Measurements from ENCODE around the gene SEMA5A.
A peak's percentile ranks its signal among the peaks of the same experiment; 100 is the strongest.

SEMA5A gene

DNA sequence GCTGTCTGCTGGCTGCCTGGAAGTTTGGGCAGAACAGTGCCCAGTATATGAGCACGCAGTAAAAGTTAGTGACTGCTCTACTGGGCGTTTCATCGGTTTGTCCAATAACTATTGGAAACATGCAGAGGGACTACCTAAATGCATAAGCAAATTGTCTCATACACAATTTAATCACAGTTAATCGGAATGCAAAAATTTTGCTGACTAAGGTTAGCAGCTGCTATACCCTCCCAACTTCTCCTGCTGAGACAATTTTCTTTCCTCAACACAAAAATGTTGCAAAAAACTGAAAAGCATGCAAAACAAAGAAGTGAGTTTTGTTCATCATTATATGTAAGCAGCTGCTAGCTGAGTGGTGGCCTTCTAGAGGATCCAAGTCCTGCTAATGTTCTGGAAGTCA lies 327.5 kb downstream of the SEMA5A start:
- DNase-seq (ENCODE audit: low read depth in 2 of 2): no peak

DNA sequence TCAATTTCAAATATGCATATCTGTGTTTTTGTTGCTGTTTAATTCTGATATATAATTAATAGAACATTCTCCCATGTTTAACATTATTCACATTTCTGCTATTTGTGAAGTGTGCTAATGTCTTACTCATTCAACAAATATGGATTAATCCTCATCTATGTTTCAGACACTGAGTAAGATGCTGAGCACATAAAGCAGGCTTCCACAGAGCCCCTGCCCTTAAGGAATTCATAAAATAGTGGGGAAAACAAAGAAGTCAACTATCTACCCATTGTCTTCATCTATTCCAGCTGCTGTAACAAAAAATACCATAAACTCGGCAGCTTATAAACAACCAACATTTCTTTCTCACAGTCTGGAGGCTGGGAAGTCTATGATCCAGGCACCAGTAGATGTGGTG lies 333.3 kb downstream of the SEMA5A start:
- DNase-seq (ENCODE audit: low read depth in 2 of 2): no peak

DNA sequence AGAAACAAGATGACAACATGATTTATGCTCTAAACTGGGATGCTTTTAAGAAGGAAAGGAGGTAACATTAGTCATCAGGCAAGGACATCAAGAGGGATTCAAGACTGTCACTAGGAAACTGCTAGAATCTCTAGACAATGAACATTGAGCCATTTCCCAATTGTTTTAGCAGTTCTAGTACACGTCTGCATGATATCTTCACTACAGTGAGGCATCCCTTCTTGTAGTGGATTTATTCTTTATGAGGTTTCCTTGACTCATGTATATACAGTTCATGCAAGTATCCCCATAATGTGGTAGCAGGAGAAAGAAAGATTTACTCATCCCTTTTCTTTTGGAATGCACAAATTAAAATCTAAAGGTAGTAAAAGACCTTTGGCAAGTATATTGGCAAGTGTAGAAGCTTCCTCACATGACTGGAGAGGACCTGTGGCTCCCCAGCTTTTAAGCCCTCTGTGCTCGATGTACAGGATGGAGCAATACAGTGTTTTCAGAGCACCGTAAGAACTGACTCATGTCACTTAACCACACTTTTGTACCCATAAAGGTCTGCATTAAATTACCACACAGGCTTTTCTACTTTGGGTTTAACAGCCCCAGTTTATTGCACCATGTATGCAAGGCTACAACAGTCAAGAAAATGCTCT lies 335.9 kb downstream of the SEMA5A start:
- DNase-seq (ENCODE audit: low read depth in 2 of 2): peak in 1 of 2 experiments; percentile 34

DNA sequence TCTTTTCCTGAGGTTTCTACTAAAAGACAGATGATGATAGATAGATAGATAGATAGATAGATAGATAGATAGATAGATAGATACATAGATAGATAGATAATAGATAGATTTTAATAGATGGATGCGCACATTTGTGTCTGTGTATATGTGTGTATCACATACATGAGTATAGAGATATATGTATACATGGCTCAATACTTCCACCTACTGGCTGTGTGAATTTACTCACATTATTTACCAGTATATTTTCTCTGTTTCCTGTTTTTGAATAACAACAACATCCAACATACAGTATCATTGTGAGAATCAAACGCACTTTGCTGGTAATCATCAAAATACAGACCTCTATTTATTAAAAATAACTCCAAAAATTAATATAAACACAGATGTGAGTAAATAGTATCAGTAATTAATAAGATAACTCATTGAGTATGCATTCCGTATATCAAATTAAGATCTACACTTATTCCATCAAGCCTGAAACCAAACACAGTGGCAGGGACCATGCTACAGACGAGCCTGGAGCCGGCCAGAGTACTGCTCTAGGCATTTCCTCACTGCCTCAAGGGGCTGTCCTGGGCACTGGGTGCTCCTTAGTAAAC lies 338.0 kb downstream of the SEMA5A start:
- peak in 1 of 2 experiments; percentile 28 for DNase-seq (ENCODE audit: low read depth in 2 of 2)

DNA sequence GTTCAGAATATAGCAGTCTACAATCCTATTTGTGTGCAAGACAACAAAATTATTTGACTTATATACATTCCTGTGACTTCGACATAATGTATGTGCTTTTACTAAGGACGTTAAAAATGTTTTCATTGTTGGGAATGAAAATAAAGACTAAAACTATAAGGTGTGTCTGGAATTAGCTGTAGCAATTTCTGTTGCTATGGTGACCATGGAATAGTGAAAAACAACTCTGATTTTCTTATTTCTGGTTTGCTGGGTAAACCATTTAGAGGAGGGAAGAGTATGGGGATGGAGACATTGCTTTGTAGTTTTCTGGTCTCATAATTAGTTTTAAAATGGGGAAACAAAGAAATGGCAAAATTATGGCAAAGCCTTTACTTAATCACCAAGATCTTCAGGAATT lies 343.2 kb downstream of the SEMA5A start:
- no peak for DNase-seq (ENCODE audit: low read depth in 2 of 2)

DNA sequence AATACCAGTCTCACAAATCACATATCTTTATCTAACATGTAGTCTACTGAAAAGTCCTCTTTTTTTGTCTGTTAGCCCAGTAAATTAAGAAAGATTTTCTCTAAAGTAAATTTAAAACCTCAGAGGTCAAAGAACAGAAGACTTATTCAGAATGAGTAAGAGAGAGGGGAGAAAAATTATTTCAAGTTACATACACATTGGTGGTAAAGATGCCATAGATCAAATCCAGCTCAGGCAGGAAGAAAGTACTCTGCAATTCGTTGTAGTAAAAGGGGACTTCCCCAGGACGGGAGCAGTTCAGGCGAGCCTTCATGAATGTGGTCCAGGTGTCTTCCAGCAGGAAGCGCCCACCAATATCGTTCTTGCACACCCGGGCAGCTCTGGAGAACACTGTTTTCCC lies 344.1 kb downstream of the SEMA5A start:
- DNase-seq (ENCODE audit: low read depth in 2 of 2): no peak

DNA sequence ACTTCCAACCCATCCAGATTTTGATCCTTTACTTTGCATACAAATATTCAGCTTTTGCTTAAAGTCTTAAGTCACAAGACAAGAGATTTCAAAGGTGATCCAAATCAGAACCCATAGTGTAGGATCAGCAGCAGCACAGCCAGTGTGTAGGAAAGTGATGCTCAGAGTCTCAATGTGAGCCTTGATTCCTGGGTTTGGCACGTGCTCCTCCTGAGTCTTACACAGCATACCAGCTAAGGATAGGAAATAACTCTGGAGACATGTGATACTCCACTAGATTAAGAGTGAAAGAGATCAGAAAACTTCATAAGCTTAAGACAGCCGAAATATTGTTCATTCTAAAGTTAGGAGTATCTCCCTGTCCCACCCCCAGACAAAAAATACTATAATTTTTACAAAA lies 344.9 kb downstream of the SEMA5A start:
- DNase-seq (ENCODE audit: low read depth in 2 of 2): no peak

DNA sequence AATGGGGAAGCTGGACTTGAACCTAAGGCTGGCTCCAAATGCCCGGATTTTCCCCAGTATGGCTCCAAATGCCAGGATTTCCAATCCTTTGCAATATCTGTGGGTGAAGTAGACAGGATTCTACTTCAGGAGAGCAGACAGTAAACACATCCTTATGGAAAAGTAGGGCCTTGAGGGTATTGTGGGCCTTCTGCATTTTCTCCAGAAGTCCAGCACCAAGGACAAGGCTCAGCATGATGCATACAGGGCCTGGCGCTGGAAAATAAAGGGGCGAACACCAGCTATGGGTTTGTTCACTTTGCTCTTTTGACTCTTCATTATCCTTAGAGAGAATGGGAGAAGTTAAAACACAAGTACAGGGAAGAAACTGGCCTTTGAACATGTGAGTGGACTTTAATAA lies 347.5 kb downstream of the SEMA5A start:
- DNase-seq (ENCODE audit: low read depth in 2 of 2): peak in 1 of 2 experiments; percentile 9

DNA sequence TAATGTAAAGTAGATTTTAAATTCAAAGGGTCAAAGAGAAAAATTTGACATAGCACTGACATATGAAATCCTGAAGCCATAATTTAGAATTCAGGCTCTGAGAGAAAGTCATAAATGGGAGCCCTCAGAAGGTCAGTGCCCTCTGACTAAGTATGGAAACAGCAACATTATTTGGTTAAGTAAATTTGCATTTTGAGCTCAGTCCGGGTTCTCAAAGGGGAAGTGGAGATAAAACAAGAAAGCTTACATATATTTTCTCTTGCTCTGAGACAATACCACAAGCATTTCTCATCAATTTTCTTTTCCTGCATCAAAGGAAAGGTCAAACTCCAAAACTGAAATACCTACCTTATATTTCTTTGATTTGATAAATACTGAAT lies 348.0 kb downstream of the SEMA5A start:
- no peak for DNase-seq (ENCODE audit: low read depth in 2 of 2)

DNA sequence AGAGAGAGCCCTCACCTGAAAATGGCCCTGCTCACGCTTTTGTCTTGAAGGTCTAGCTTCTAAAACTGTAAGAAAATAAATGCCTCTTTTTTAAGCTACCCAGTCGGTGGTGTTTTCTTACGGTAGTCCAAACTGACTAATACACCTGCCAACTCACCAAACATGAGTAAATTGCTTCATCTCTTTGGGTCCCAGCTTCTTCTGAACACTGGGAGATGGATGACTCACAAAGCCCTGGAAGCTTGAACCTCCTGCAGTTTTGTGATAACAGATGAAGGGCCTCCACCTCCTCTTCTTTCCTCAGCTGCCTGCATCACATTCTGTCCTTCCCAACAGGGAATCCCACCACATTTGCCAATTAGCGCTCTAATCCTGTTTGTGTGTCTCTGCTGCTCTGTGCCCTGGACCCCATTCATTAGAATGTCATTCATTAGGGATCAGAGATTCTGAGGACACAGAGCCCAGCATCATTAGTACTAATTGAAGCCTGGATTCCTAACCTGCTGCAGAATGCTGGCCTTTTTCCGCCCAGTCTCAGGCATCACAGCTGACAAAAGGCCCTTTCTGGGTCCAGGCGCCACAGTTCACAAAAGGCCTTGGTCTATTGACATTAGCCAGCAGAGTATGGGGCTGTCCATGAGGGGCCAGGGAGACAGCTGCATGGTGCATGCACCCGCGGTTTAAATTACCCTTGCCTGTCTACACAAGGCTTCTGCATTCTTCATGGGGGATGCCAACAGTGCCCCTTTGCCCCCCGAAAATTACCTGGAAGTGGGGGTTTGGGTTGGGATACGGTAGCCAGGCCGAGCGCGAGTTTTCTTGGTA lies 349.3 kb downstream of the SEMA5A start:
- DNase-seq (ENCODE audit: low read depth in 2 of 2): peak in 1 of 2 experiments; percentile 7

DNA sequence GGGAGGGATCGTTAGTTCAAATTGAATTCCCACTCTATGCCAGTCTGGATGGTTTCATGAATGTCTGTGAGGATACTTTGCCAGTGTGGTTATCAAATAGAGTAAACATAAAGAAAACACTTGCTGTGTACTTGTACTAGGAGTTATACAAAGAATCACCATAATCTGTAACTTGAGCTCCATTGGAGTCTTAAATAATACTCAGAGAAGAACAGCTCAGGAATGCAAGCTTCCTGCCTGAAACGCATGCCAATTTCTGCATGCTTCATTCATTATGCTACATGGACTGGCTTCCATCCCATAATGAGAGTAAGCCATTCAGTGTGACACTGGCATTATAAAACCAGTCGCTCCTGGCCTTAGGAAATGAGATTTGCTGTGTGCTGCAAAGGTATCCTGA lies 351.4 kb downstream of the SEMA5A start:
- DNase-seq (ENCODE audit: low read depth in 2 of 2): peak; percentile 44 to 46

DNA sequence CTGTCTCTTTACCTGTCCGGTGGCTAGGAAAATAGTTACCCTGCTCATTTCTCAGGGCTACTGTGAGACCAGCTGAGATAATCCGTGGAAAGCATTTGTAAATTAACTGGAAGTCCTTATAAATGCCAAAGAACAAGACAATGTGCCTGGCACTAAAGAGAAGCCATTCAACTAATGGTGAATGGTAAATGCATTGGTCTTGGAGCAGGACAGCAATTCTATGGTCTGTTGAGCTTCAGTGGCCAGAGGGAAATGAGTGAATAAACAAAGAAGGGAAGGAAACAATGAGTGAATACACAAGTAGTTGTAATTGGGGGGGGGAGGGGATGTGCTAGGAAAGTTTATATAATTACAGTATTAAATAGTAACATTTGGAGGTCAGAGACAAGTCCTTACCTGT lies 353.6 kb downstream of the SEMA5A start:
- DNase-seq (ENCODE audit: low read depth in 2 of 2): no peak

DNA sequence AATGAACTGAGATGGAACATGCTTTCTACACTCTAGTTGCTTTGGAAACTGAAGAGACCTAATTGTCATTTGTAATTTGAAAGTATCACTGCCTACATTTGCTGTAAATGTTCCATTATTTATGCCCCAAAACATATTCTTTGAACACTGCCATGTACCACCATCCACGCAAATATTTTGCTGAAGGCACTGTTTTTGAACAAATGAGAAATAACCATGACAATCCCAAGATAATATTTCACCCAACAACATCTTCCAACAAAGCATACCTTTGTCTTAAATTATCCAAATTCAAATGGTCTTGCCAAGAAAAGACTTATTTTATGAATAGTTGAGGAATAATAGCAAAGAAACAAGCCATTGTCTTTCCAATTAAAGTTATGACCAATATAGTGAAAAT lies 356.2 kb downstream of the SEMA5A start:
- no peak for DNase-seq (ENCODE audit: low read depth in 2 of 2)

DNA sequence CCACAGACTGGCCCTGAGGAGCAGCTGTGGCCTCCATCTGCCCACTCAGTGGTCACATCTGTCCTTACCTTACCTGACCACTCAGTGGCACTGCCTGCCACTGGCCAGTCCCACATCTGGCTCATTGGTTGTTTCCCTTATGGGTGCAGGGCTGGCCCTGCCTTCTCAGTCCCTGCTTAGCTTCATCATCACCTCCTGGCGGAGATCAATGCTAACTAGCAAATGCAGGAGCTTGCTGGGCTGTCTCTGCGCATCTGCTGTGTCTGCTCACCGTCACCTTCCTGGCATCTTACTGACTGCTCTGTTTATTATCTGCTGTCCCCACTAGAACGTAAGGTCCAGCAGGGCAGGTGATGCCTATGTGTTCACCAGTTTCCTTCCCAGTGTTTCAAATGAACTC lies 356.9 kb downstream of the SEMA5A start:
- DNase-seq (ENCODE audit: low read depth in 2 of 2): no peak

DNA sequence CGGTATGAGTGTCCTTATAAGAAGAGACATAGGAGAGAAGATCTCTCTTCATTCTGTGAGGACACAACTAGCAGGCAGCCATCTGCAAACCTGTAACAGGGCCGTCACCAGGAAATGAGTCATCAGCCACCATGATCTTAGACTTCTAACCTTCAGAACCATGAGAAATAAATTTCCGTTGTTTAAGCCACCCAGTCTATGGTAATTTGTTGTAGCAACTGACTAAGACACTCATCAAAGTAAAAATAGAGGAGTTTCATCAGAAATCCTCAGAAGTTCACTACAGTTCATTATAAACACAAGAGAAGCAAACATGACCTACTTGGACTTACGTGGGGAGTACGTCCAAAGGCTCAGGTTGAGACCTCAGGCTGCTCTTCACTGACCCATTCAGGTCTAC lies 357.7 kb downstream of the SEMA5A start:
- peak; percentile 44 for DNase-seq (ENCODE audit: low read depth in 2 of 2)

DNA sequence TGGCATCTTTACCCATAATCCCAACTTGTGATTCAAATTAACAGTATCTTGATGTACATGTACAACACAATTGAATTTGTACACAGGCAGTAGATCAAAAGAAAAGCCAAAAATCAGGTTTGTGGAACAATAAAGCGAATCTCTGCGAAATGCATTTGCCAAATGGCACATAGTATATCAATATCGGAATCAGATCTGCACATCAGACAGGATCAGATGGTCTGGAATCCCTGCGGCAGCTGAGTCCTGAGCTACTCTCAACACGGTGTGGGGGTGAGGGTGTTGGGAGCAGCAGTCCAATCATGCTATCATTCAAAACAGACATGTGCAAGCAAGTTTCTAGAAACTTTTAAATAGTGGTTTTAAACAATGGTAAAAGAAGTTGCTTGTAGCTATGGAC lies 358.3 kb downstream of the SEMA5A start:
- DNase-seq (ENCODE audit: low read depth in 2 of 2): no peak

DNA sequence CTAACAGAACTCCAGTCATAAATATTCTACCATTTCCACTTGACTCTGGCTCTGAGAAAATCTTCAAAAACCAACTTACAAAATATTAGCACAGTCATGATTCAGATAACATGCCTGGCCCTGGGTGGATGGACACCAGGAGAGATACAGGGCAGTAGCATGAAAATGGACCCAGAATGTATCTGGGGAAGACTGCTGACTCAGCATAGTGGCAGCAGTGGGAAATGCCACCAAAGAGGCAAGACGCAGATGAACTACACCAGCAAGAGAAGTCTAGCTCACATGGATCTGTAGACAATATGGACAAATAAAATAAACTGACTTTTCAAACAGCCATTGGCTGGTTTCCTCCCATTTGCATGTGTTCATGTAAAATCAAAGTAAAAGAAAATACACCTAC lies 359.8 kb downstream of the SEMA5A start:
- no peak for DNase-seq (ENCODE audit: low read depth in 2 of 2)

DNA sequence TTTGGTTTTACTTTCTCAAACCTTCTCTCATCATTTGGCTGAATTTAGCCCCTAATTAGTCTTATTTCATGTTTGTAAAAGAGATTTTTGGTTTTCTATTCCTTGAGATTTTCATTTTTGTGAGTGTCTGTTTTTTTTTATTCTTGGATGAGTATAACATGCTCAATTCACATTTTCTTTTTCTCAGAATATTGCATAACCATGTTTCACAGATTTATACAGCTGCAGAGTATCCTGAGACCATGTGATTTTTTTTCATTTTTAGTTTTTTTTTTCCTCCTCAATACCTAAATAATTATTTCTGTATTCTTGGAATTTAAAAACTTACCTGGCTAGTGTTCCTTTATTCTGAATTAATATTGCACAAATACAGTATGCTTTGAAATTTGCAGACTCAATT lies 361.9 kb downstream of the SEMA5A start:
- no peak for DNase-seq (ENCODE audit: low read depth in 2 of 2)

DNA sequence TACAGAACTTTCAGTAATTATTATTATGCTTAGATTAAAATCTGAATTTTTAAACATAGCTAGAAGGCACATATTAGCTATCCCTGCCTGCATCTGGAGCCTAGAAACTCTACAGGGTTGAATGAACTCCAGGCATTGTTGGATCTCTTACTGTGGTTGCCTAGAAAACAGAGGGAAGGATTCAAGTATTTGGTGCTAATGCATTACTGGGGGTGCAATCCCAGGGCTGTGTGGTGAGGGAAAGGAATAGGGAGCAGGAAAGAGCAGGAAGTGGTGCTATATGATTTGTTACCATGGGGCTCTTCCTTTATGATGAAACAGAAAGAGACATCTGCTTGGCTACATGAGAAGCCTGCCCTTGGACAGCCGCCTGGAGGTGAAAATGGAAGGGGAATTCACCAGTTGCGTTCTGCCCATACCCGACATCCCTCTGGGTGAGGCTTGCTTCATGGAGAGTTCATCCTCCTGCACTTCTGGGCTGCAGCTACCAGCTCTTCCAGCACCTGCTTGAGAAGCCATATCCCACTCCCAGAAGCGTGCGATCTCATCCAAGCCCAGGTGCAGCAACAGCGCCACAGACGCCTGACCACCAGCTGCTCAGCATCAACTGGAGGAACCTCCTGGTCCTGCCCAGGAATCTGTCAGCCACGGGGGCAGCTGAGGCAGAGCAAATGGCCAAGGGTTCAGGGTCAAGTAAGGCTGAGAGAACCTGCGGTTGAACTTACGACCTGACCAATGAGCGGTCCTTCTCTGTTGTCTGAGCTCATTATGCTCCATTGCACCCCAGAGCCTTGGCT lies 362.8 kb downstream of the SEMA5A start:
- DNase-seq (ENCODE audit: low read depth in 2 of 2): no peak

DNA sequence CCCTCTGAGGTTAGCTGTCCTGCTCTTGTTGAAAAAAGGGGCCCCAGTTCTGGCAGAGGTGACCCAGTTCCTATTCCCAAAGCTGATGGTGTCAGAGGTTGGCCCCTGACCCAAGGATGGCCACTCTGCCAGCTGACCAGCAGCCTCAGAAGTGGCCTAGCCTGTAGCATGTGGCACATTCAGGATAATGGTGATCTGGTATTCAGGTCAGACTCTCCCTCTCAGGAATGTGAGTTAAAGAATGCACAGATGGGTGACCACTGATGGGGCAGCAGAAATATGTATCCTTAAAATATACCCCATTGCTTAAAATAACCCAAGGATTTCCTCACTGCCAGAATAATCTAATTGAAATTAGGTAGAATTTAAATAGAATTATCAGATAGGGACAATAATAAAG lies 369.2 kb downstream of the SEMA5A start:
- DNase-seq (ENCODE audit: low read depth in 2 of 2): no peak

DNA sequence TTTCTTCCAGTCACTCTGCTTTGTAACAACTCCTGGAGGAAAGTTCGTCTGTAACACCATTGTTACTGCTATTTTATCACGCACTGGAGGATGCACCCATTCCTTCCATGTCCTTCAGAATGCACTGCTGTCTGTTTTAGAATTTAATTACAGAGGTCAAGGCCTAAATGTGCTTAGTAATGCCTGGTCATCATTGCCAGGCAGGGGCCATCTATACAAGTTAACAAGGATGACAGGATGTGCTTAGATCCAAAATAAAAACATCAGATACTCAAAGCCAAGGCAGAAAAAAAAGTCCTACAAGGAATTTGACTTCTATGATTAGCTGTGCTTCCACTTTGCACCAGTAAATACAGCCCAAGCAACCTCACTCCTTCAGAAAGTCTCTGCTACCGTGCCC lies 371.4 kb downstream of the SEMA5A start:
- DNase-seq (ENCODE audit: low read depth in 2 of 2): no peak
